Lung (tissue), 10 donors: ENCODE measurements around the gene UPK3B. TPM values are rescaled to one million over a fixed set of nuclear protein-coding genes. Genes with fewer than 3 reads are reported as not detected.
"Not testable (repeated sequence)": the region's sequence is repeated elsewhere in the genome, so short reads cannot be mapped to it uniquely, and the experiment has no call there.

ENCODE experiments used
- ATAC-seq: fragments of 200-7000 bp; cut with Tn5 transposase; one replicate; pipeline ENCODE4 v1.9.1; 2020; ENCODE audit warnings: moderate number of reproducible peaks; ENCODE audit not compliant: insufficient read depth, low FRiP score
- DNase-seq, 3 donors: peaks; one replicate each; pipeline ENCODE4 v3.0.0-alpha.2; 2013 to 2017
- H3K27ac ChIP-seq, 2 donors: one replicate each; pipeline ENCODE4 v1.5.1; 2013; ENCODE audit warnings: mild to moderate bottlenecking in 2 of 2, moderate library complexity in 2 of 2, control low read depth in 1 of 2, inconsistent platforms in 1 of 2, low read depth in 1 of 2, low read length in 1 of 2
- H3K27me3 ChIP-seq, 3 donors: one replicate each; pipeline ENCODE4 v1.5.1; 2013; ENCODE audit warnings: low read length in 2 of 3; ENCODE audit not compliant: control insufficient read depth in 3 of 3, insufficient read depth in 3 of 3
- H3K36me3 ChIP-seq, 4 donors: one replicate each; pipeline ENCODE4 v1.5.1; 2013; ENCODE audit warnings: low read length in 4 of 4, mild to moderate bottlenecking in 1 of 4, moderate library complexity in 1 of 4; ENCODE audit not compliant: control insufficient read depth in 4 of 4, insufficient read depth in 4 of 4
- H3K4me1 ChIP-seq, 5 donors: one replicate each; pipeline ENCODE4 v1.5.1; 2013; ENCODE audit warnings: low read length in 5 of 5, mild to moderate bottlenecking in 2 of 5, moderate library complexity in 1 of 5; ENCODE audit not compliant: control insufficient read depth in 5 of 5, insufficient read depth in 5 of 5
- H3K4me3 ChIP-seq: one replicate; pipeline ENCODE4 v1.5.1; 2013; ENCODE audit warnings: mild to moderate bottlenecking, control low read depth, moderate library complexity
- H3K9ac ChIP-seq, 2 donors: one replicate each; pipeline ENCODE4 v1.5.1; 2013; ENCODE audit warnings: low read length in 2 of 2, control low read depth in 1 of 2; ENCODE audit not compliant: insufficient read depth in 1 of 2
- H3K9me3 ChIP-seq, 4 donors: one replicate each; pipeline ENCODE4 v1.5.1; 2013; ENCODE audit warnings: low read length in 3 of 4, mild to moderate bottlenecking in 1 of 4, moderate library complexity in 1 of 4; ENCODE audit not compliant: control insufficient read depth in 4 of 4, insufficient read depth in 3 of 4
- WGBS, 2 donors: extraction: QIAGEN DNeasy Blood & Tissue Kit; methylation state at CpG; one replicate each; pipeline ENCODE4 v1.1.7; 2013; 5-methylcytosine and 5-hydroxymethylcytosine counted together
- polyA plus RNA-seq, 2 donors: library from polyadenylated mRNA; stranded (reverse); fragments of 200-250 nt; gene quantifications; one replicate each; pipeline ENCODE4 v1.2.1, GENCODE V29; 2013
- total RNA-seq, 2 donors: library from RNA; depleted of rRNA in 1 of 2; stranded (reverse); fragments of >200 nt in 1 of 2; gene quantifications; one replicate each; pipeline ENCODE4 v1.2.1, GENCODE V29; 2014 to 2021
- donor health status: Bipolar disorder and iron deficiency.
- donor health status: healthy.
- donor health status: DM: yes; HTN: yes; CAD: no.

The UPK3B gene
- total and polyA plus RNA-seq, 4 donors = 3.6 to 24.3 (median 8.5) TPM

GRCh38 chr7:76531643-76532042, 21.3 kb downstream of the UPK3B start:
- not testable (repeated sequence) for H3K27ac ChIP-seq, H3K9ac ChIP-seq, H3K9me3 ChIP-seq, ATAC-seq, H3K4me1 ChIP-seq, DNase-seq, H3K36me3 ChIP-seq, H3K27me3 ChIP-seq, H3K4me3 ChIP-seq
- WGBS, 2 donors = 89 to 92% methylated on average over 2 of the region's 2 CpGs

- DNase-seq, H3K4me3 ChIP-seq, H3K36me3 ChIP-seq, H3K27me3 ChIP-seq, H3K27ac ChIP-seq, H3K9me3 ChIP-seq, H3K9ac ChIP-seq, H3K4me1 ChIP-seq, ATAC-seq: not testable (repeated sequence)
- WGBS, 2 donors = no CpG with 5 or more reads among the region's 8 CpGs
Measured at GRCh38 chr7:76543197-76543596, 32.8 kb downstream of the UPK3B start, which contains the start of gene SPDYE16. SPDYE16 (minus strand) TSS chr7:76543297; CDS start chr7:76541459, 1,838 bp downstream.

GRCh38 chr7:76549025-76549854, 38.9 kb downstream of the UPK3B start:
- ATAC-seq (peak; percentile 100), DNase-seq (peak; percentile 90 to 95 (median 92))
- Histone ChIP-seq H3K4me3 (peak overlapping the region; percentile 82), H3K27ac (peak overlapping the region; percentile 91 to 98), H3K9ac (peak overlapping the region in 1 of 2 donors; percentile 56)
- H3K4me1 ChIP-seq, H3K9me3 ChIP-seq, H3K27me3 ChIP-seq, H3K36me3 ChIP-seq: not testable (repeated sequence)
- WGBS, 2 donors = 0% methylated on average over 52 to 71 of the region's 71 CpGs

- H3K9me3 ChIP-seq, H3K27me3 ChIP-seq, ATAC-seq, H3K36me3 ChIP-seq, DNase-seq, H3K4me1 ChIP-seq: not testable (repeated sequence)
- Histone ChIP-seq H3K9ac (peak overlapping the region in 1 of 2 donors; percentile 56), H3K4me3 (peak overlapping the region; percentile 82), H3K27ac (peak overlapping the region; percentile 91 to 98)
- 0 to 1% methylated on average over 19 of the region's 19 CpGs for WGBS, 2 donors
Measured at GRCh38 chr7:76549855-76550248, 39.5 kb downstream of the UPK3B start.

GRCh38 chr7:76551992-76552391, 41.6 kb downstream of the UPK3B start:
- not testable (repeated sequence) for H3K36me3 ChIP-seq, ATAC-seq, H3K27ac ChIP-seq, H3K9me3 ChIP-seq, DNase-seq, H3K4me1 ChIP-seq, H3K9ac ChIP-seq, H3K4me3 ChIP-seq, H3K27me3 ChIP-seq
- 92 to 95% methylated on average over 6 of the region's 6 CpGs for whole genome bisulfite sequencing, 2 donors

GRCh38 chr7:76559685-76560084, 49.3 kb downstream of the UPK3B start:
- not testable (repeated sequence) for H3K27ac ChIP-seq, ATAC-seq, DNase-seq, H3K36me3 ChIP-seq, H3K9me3 ChIP-seq, H3K27me3 ChIP-seq, H3K9ac ChIP-seq, H3K4me1 ChIP-seq, H3K4me3 ChIP-seq
- WGBS, 2 donors = 46 to 62% methylated on average over 6 of the region's 6 CpGs

- not testable (repeated sequence) for DNase-seq, H3K36me3 ChIP-seq, H3K4me1 ChIP-seq, H3K9me3 ChIP-seq, H3K9ac ChIP-seq, H3K27me3 ChIP-seq, H3K27ac ChIP-seq, H3K4me3 ChIP-seq, ATAC-seq
- 72 to 73% methylated on average over 4 of the region's 4 CpGs for WGBS, 2 donors
Measured at GRCh38 chr7:76560157-76560556, 49.8 kb downstream of the UPK3B start.

- ATAC-seq, DNase-seq, H3K9me3 ChIP-seq, H3K4me3 ChIP-seq, H3K36me3 ChIP-seq, H3K27ac ChIP-seq, H3K4me1 ChIP-seq, H3K27me3 ChIP-seq, H3K9ac ChIP-seq: not testable (repeated sequence)
- WGBS, 2 donors = 94 to 98% methylated on average over 3 of the region's 3 CpGs
Measured at GRCh38 chr7:76561342-76561741, 51.0 kb downstream of the UPK3B start.
